ENCODE data around the gene SLC30A10. TPM values are rescaled to one million over a fixed set of nuclear protein-coding genes. Genes with fewer than 3 reads are reported as not detected.

The SLC30A10 gene
- total and polyA plus RNA-seq, 2 of the 13 experiments (the other 11 are each of a cell fraction or from before 2014, with no cell fraction given), result 20.9 to 30.2 TPM

DNA sequence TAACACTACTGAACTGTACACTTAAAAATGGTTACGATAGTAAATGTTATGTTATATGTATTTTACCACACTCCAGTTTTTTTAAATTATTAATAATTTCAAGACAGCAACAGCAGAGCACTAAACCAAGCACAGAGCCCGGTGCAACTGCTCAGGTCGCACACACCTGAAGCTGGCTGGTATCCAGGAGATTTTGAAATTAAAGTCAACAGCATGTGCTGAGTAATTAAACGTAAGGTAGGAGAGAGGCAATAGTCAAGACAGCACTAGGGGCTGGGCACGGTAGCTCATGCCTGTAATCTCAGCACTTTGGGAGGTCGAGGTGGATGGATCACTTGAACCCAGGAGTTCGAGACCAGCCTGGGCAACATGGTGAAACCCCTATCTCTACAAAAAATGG, 35.1 kb upstream of the SLC30A10 start:
- POLR2A ChIA-PET, result no interaction called here

More for the DNA sequence above, 35.1 kb upstream of the SLC30A10 start:
- Histone ChIP-seq H3K4me2 (ENCODE audit: low read depth, low read length) (no peak overlapping the region), H4K20me1 (ENCODE audit: insufficient read depth, low read length) (no peaks in the 10 kb centered on the region), H3K4me1 (ENCODE audit: insufficient read depth, low read length) (no peaks in the 10 kb centered on the region), H3K36me3 (replicated peaks in 1 of 2; ENCODE audit: control insufficient read depth in 1 of 2, insufficient read depth in 2 of 2, low read length in 2 of 2) (no peaks in the 10 kb centered on the region), H2AFZ (ENCODE audit: low read length) (no peak overlapping the region), H3K27ac (ENCODE audit: extremely low read length, insufficient read depth, low read length) (no peak overlapping the region), H3K79me2 (ENCODE audit: insufficient read depth, low read length) (no peaks in the 10 kb centered on the region), H3K27me3 (ENCODE audit: control insufficient read depth in 1 of 2, insufficient read depth in 2 of 2, low read length in 2 of 2) (no peaks in the 10 kb centered on the region), H3K9ac (ENCODE audit: insufficient read depth, low read depth, low read length) (no peak overlapping the region), H3K4me3 (replicated peaks in 1 of 3; ENCODE audit: insufficient read depth in 1 of 3, low read depth in 2 of 3, low read length in 3 of 3) (no peak overlapping the region), H3K9me3 (ENCODE audit: low read length) (no peaks in the 10 kb centered on the region)
- FAIRE-seq (no peak), DNase-seq (ENCODE audit: low spot score) (peak; percentile 11), ATAC-seq (no peak; the same call in 2 of the 3 replicates)
- CTCF ChIA-PET (ENCODE audit: low intra/inter-chr PET ratio, low total read pairs), result no interaction called here
- intact Hi-C loops (cut with micrococcal nuclease; ENCODE audit: unreplicated experiment), result no loop called here
- no TSS peak for BruUV-seq (replicated peaks)
- TF ChIP-seq, protein P1, sequence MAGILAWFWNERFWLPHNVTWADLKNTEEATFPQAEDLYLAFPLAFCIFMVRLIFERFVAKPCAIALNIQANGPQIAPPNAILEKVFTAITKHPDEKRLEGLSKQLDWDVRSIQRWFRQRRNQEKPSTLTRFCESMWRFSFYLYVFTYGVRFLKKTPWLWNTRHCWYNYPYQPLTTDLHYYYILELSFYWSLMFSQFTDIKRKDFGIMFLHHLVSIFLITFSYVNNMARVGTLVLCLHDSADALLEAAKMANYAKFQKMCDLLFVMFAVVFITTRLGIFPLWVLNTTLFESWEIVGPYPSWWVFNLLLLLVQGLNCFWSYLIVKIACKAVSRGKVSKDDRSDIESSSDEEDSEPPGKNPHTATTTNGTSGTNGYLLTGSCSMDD (CRISPR knock-in tag; IDR thresholded peaks at IDR 0.05), result no peak
- TF ChIP-seq MBD4 (IDR thresholded peaks at IDR 0.05; ENCODE audit: borderline replicate concordance, low read length), result no peak
- TF ChIP-seq REPIN1 (CRISPR knock-in tag; IDR thresholded peaks at IDR 0.05; ENCODE audit: borderline replicate concordance, low read depth), result no peak
- no peak for TF ChIP-seq RBM22 (optimal IDR thresholded peaks at IDR 0.05; ENCODE audit: low read length)
- TF ChIP-seq KAT7 (CRISPR knock-in tag; IDR thresholded peaks at IDR 0.05; ENCODE audit: borderline replicate concordance), result no peak
- peak; percentile 40; the same call in 1 of the 2 replicates for TF ChIP-seq FOXA3 (CRISPR knock-in tag; IDR thresholded peaks at IDR 0.05)
- TF ChIP-seq ZNF503 (CRISPR knock-in tag; IDR thresholded peaks at IDR 0.05), result no peak
- in situ Hi-C loops (cut with HindIII; ENCODE audit: extremely low pct_ligation_motif_present, low pct_unique_long_range_greater_than_20kb), result no loop called here
- 31% methylated on average over 7 of the region's 7 CpGs for WGBS (ENCODE audit: low lambda C conversion rate)
